ENCODE measurements around the gene AUH.

DNA sequence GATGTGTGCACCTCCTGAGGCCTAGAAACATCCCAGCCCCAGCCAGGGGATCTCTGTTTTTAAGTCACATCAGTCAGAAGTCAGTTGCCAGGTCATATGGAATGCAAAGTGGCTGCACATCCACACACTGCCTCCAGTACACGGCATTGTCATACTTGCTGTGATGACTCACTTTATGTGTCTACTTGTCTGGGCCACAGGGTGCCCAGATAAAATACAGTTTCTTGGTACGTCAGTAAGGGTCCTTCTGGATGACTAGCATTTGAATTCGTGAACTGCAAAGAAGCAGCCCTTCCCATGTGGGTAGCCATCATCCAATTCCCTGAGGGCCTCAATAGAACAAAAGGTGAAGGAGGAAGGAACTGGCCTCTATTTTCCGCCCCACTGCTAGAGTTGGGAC is 27.7 kb downstream of the AUH start:
- TF ChIP-seq CTCF (IDR thresholded peaks at IDR 0.05 in 2 of 3, conservative IDR thresholded peaks at IDR 0.05 in 1 of 3; ENCODE audit: insufficient read depth in 2 of 3, low read depth in 1 of 3, low read length in 3 of 3) (no peak), E2F4 (CRISPR knock-in tag; IDR thresholded peaks at IDR 0.05; ENCODE audit: low read depth) (no peak), POLR2AphosphoS5 (IDR thresholded peaks at IDR 0.05; ENCODE audit: control insufficient read depth, insufficient read depth, low read depth, low read length) (no peak), CBFB (CRISPR knock-in tag; IDR thresholded peaks at IDR 0.05) (no peak), ZNF780A (CRISPR knock-in tag; IDR thresholded peaks at IDR 0.05) (no peak)

All from K562 (cell line).